PFSK-1 (cell line): ENCODE data around the gene DACT2.

Experiments used
- POLR2AphosphoS5 ChIP-seq: IDR thresholded peaks from 2 replicates; pipeline ENCODE4 v1.6.1; 2012; ENCODE audit warnings: low read depth, mild to moderate bottlenecking, control low read depth, low read length, moderate library complexity
- REST ChIP-seq, 2 experiments: IDR thresholded peaks; 2 replicates each; pipeline versions ENCODE4 v1.6.1 to v1.8.0; 2011 to 2012; ENCODE audit warnings: low read depth in 2 of 2, low read length in 2 of 2, control low read depth in 1 of 2, inconsistent platforms in 1 of 2, mild to moderate bottlenecking in 1 of 2, moderate library complexity in 1 of 2; ENCODE audit not compliant: insufficient read depth in 1 of 2
- SIN3A ChIP-seq: IDR thresholded peaks from 2 replicates; pipeline ENCODE4 v1.6.1; 2012; ENCODE audit warnings: mild to moderate bottlenecking, low read length, moderate library complexity, borderline replicate concordance; ENCODE audit not compliant: insufficient read depth
- TAF1 ChIP-seq: IDR thresholded peaks from 2 replicates; pipeline ENCODE4 v1.6.1; 2012; ENCODE audit warnings: low read length, control low read depth, borderline replicate concordance; ENCODE audit not compliant: insufficient read depth

- TF ChIP-seq POLR2AphosphoS5, result no peak
- TF ChIP-seq REST (IDR thresholded peaks at IDR 0.05; ENCODE audit: insufficient read depth in 1 of 2, low read depth in 2 of 2, low read length in 2 of 2), result no peak
- no peak for TF ChIP-seq SIN3A
- TF ChIP-seq TAF1, result no peak
Measured at GRCh38 chr6:168263351-168263905, 56.1 kb downstream of the DACT2 start.
